Activated B cell treated with CpG ODN at 0.5 μM for 24 hours (primary cell): ENCODE results near the gene PSMD5. TPM values are rescaled to one million over a fixed set of nuclear protein-coding genes. Genes with fewer than 3 reads are reported as not detected.

ENCODE experiments used
- ATAC-seq: fragments of 200-7000 bp; cut with Tn5 transposase; one replicate; pipeline ENCODE4 v1.10.0; 2021; ENCODE audit warnings: low read depth, mild to moderate bottlenecking, moderate library complexity
- CTCF ChIA-PET: fragments of 350-600 bp; sonication (Branson Sonifier 250); formaldehyde crosslinking; loops from one replicate; lab custom pipeline; 2021; ENCODE audit warnings: antibody characterized with exemption; lab: Charles Lee
- POLR2A ChIA-PET: fragments of 350-600 bp; sonication (Branson Sonifier 250); formaldehyde crosslinking; loops from one replicate; lab custom pipeline; 2021; ENCODE audit warnings: antibody characterized with exemption; lab: Charles Lee
- DNase-seq: peaks from one replicate; pipeline ENCODE4 v3.0.0; 2022
- H3K27ac Mint-ChIP-seq: one replicate; pipeline ENCODE4 v1.8.0; 2020; ENCODE audit warnings: mixed read lengths
- H3K27me3 Mint-ChIP-seq: one replicate; pipeline ENCODE4 v1.8.0; 2021; ENCODE audit warnings: mixed read lengths
- H3K36me3 Mint-ChIP-seq: one replicate; pipeline ENCODE4 v1.8.0; 2021; ENCODE audit warnings: low read depth, mixed read lengths
- H3K4me1 Mint-ChIP-seq: one replicate; pipeline ENCODE4 v1.8.0; 2021; ENCODE audit warnings: mixed read lengths
- H3K4me3 Mint-ChIP-seq: one replicate; pipeline ENCODE4 v1.8.0; 2020; ENCODE audit warnings: mild to moderate bottlenecking, mixed read lengths
- H3K9me3 Mint-ChIP-seq: one replicate; pipeline ENCODE4 v1.8.0; 2020; ENCODE audit warnings: mixed read lengths
- CTCF ChIP-seq: fragments of 200-600 bp; IDR thresholded peaks from one replicate; pipeline ENCODE4 v1.8.0; 2022; ENCODE audit warnings: antibody characterized with exemption, mild to moderate bottlenecking
- intact Hi-C: fragments of 100-400 bp; cut with micrococcal nuclease; formaldehyde crosslinking; loops from one replicate; pipeline ENCODE4 v1.15.1; 2024
- total RNA-seq: library from RNA; stranded (reverse); gene quantifications from 2 replicates; pipeline ENCODE4 v1.2.3, GENCODE V29; 2022

The PSMD5 gene
- total RNA-seq, 1 donor from 2014 or later: 38.9 TPM

GRCh38 chr9:120885457-120885856, 42.7 kb upstream of the PSMD5 start:
- Mint-ChIP-seq H3K4me1 (peaks cover 24% of the 10 kb centered on the region), H3K27me3 (peaks cover 4% of the 10 kb centered on the region), H3K27ac (no peak overlapping the region), H3K4me3 (no peak overlapping the region), H3K36me3 (no peaks in the 10 kb centered on the region), H3K9me3 (no peaks in the 10 kb centered on the region)
- TF ChIP-seq CTCF: no peak
- CTCF ChIA-PET: interaction anchor here (1.0 to 1.2 kb wide), 3 partner anchors 10 to 96 kb away, joined by 3 read pairs; no protein-coding TSS in a partner anchor
- ATAC-seq (no peak), DNase-seq (no peak)
- intact Hi-C loops: no loop called here
- POLR2A ChIA-PET: interaction anchor here (1.1 to 9.8 kb wide), 5 partner anchors 11 to 187 kb away, joined by 4 to 114 read pairs (median 21); no protein-coding TSS in a partner anchor

GRCh38 chr9:120883608-120883996, 40.9 kb upstream of the PSMD5 start:
- Mint-ChIP-seq H3K27me3 (peaks cover 5% of the 10 kb centered on the region), H3K4me1 (peaks cover 28% of the 10 kb centered on the region), H3K27ac (no peak overlapping the region), H3K9me3 (no peaks in the 10 kb centered on the region), H3K36me3 (no peaks in the 10 kb centered on the region), H3K4me3 (no peak overlapping the region)
- no peak for DNase-seq
- CTCF ChIA-PET: interaction anchor here (1.2 kb wide), 2 partner anchors 33 to 53 kb away, joined by 3 read pairs; no protein-coding TSS in a partner anchor
- no peak for TF ChIP-seq CTCF
- POLR2A ChIA-PET: interaction anchor here (1.0 to 1.6 kb wide), 4 partner anchors 10 to 52 kb away, joined by 3 to 6 read pairs (median 4); no protein-coding TSS in a partner anchor
- intact Hi-C loops: no loop called here
- no peak for ATAC-seq

GRCh38 chr9:120882935-120883607, 40.3 kb upstream of the PSMD5 start:
- Mint-ChIP-seq H3K4me3 (no peak overlapping the region), H3K36me3 (no peaks in the 10 kb centered on the region), H3K27ac (no peak overlapping the region), H3K4me1 (peaks cover 31% of the 10 kb centered on the region), H3K9me3 (no peaks in the 10 kb centered on the region), H3K27me3 (peaks cover 5% of the 10 kb centered on the region)
- intact Hi-C loops: no loop called here
- CTCF ChIA-PET: no interaction called here
- no peak for TF ChIP-seq CTCF
- DNase-seq: no peak
- no peak for ATAC-seq
- POLR2A ChIA-PET: interaction anchor here (1.0 to 1.3 kb wide), 2 partner anchors 48 to 53 kb away, joined by 3 to 4 read pairs; no protein-coding TSS in a partner anchor

GRCh38 chr9:120879446-120879845, 36.7 kb upstream of the PSMD5 start:
- Mint-ChIP-seq H3K4me3 (no peak overlapping the region), H3K9me3 (no peaks in the 10 kb centered on the region), H3K27ac (no peak overlapping the region), H3K4me1 (peaks cover 41% of the 10 kb centered on the region), H3K36me3 (peaks cover 4% of the 10 kb centered on the region), H3K27me3 (peaks cover 5% of the 10 kb centered on the region)
- ChIA-PET POLR2A (no interaction called here), CTCF (interaction anchor here (0.7 kb wide), 1 partner anchor 10 kb away, joined by 3 read pairs; no protein-coding TSS in a partner anchor)
- no peak for ATAC-seq
- intact Hi-C loops: no loop called here
- no peak for TF ChIP-seq CTCF
- no peak for DNase-seq
